Measurements from ENCODE around the gene FCSK.
"Not testable (repeated sequence)": the region's sequence is repeated elsewhere in the genome, so short reads cannot be mapped to it uniquely, and the experiment has no call there.

The FCSK gene

DNA sequence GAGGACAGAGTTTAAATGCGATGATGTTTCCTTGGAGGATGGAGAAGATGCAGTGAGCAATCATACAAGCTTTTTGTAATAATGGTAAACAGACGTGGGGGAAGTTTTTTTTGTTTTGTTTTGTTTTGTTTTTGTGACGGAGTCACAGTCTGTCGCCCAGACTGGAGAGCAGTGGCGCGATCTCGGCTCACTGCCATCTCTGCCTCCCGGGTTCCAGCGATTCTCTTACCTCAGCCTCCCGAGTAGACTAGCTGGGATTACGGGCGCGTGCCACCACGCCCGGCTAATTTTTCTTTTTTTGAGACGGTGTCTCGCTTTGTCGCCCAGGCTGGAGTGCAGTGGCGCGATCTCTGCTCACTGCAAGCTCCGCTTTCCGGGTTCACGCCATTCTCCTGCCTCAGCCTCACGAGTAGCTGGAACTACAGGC is 70.0 kb downstream of the FCSK start:
- DNase-seq (ENCODE audit: low spot score) = not testable (repeated sequence)

DNA sequence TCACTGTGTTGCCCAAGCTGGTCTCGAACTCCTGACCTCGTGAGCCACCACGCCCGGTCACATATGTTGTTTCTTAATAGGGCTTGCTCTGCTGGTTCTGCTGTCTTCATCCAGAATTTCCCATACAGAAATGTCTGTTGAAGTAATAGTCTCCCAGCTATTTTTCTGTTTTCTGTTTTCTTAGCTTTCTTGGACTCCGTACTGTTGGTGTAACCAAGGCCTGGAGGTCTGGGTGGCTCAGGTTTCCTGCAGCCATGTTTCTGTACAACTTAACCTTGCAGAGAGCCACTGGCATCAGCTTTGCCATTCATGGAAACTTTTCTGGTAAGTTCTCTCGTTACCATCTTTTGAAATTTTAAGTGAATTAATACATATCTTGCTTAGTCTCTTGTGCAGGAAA is 72.0 kb downstream of the FCSK start:
- DNase-seq (ENCODE audit: low spot score) = peak; percentile 30

DNA sequence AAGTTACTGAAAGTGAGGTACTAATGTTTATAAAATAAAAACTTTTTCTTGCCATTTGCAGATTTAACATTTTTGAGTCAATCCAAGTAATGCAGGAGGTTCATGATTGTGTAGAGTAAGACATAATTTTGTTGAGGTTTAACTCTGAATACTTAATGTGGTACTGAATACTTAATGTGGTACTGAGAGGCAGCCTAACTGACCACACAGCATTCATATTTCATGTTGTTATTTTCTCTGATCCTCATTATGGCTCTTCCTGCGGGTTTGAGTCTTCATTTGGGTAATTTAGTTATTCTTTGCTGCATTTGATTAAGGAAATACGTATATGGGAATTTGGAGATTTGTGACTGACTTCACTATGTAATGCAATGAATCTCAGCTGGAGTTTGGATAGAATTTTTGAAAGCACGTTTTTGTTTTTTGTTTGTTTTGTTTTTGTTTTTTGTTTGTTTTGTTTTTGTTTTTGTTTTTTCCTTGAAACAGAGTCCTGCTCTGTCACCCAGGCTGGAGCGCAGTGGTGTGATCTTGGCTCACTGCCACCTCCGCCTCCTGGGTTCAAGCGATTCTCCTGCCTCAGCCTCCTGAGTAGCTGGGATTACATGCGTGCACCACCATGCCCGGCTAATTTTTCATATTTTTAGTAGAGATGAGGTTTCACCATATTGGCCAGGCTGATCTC is 73.1 kb downstream of the FCSK start:
- no peak for DNase-seq (ENCODE audit: low spot score)

DNA sequence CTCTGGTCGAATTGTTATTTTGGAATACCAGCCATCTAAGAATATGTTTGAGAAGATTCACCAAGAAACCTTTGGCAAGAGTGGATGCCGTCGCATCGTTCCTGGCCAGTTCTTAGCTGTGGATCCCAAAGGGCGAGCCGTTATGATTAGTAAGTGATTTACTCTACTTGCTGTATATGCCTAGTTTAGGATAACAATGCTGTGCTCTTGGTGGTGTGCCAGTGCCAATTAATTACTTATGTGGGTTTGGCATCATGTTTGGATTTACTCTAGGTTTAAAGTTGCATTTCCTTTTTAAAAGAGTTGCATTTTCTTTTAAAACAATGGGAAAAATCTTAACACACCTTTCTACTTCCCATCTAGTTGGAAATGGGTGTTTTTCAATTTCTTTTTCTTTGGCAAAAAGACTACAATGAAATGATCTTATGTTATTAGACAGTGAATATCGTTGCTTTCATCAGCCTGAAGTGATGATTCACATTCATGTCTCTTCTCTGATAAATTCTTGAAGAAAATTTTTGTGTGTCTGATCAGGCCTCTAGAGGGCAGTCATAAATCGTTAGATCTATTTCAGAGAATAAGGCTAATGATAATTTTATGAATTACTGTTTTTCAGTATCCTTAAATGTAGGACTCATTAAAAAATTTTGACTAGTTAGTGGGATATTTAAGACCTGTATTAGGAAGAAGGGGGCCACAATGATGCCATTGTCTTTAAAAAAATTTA is 74.8 kb downstream of the FCSK start:
- DNase-seq (ENCODE audit: low spot score) = peak; percentile 82

Data from RKO (cell line).